ENCODE data around the gene ENOX1. TPM values are rescaled to one million over a fixed set of nuclear protein-coding genes. Genes with fewer than 3 reads are reported as not detected.

Gene ENOX1
- total and polyA plus RNA-seq, 2 of the 8 experiments (the other 6 are each of a cell fraction or from before 2014, with no cell fraction given), result 0.23 to 0.37 TPM

DNA sequence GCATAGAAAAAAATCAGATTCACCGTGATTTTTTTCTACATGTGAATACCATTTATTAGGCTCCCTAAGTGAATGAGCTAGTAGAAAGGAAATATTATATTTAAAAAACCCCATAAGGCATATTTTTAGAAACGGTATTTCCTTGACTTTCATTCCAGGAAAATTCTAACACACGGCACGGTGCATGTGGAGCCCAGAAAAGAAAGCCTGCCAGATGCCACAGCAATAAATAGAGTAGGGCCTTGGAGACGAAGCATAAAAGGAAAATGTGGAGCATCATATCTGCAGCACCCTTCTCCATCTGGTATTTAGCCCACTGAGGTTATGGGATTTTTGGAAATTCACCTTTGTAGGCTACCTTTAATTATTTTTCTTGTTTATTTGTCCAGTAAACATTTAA is 314.4 kb downstream of the ENOX1 start:
- POLR2A ChIA-PET (ENCODE audit: partially characterized antibody), result no interaction called here
- DNase-seq (ENCODE audit: low read depth in 1 of 2, low spot score in 2 of 2) (no peak), FAIRE-seq (no peak)
- H4K8ac ChIP-seq (ENCODE audit: extremely low read depth, insufficient read depth, low read length), result no peak overlapping the region
- no peaks in the 10 kb centered on the region for H4K20me1 ChIP-seq (replicated peaks in 1 of 2; ENCODE audit: control insufficient read depth in 1 of 2, insufficient read depth in 2 of 2, low read length in 2 of 2)
- no peak overlapping the region for H2BK15ac ChIP-seq (ENCODE audit: low read length)
- H3K79me2 ChIP-seq (ENCODE audit: control insufficient read depth in 1 of 2, insufficient read depth in 2 of 2, low read length in 2 of 2), result no peaks in the 10 kb centered on the region
- CTCF ChIA-PET (ENCODE audit: partially characterized antibody), result no interaction called here
- no peak overlapping the region for H3K14ac ChIP-seq (ENCODE audit: insufficient read length)
- H3K79me1 ChIP-seq (ENCODE audit: low read depth, low read length), result no peaks in the 10 kb centered on the region
- no peak overlapping the region for H3K56ac ChIP-seq (replicated peaks; ENCODE audit: insufficient read length, low read depth, low read length)
- no peak overlapping the region for H4K5ac ChIP-seq (ENCODE audit: insufficient read length, low read depth, low read length)
- H2AFZ ChIP-seq (ENCODE audit: low read length), result no peak overlapping the region
- no peak overlapping the region for H3K9ac ChIP-seq (replicated peaks in 1 of 4; ENCODE audit: extremely low read depth in 1 of 4, low read depth in 3 of 4, low read length in 3 of 4)
- no peaks in the 10 kb centered on the region for H3K23me2 ChIP-seq (ENCODE audit: low read depth, low read length)
- no peak overlapping the region for H2BK20ac ChIP-seq (ENCODE audit: low read length)
- no peak overlapping the region for H3K4me3 ChIP-seq (ENCODE audit: extremely low read depth in 1 of 4, insufficient read depth in 2 of 4, low read depth in 3 of 4, low read length in 4 of 4)
- no peak overlapping the region for H2BK120ac ChIP-seq (replicated peaks; ENCODE audit: low read depth, low read length)
- H3K4ac ChIP-seq (replicated peaks; ENCODE audit: insufficient read length, low read depth, low read length), result no peak overlapping the region
- H2BK5ac ChIP-seq (ENCODE audit: low read depth, low read length), result no peak overlapping the region
- no peak overlapping the region for H2AK5ac ChIP-seq (ENCODE audit: low read depth, low read length)
- no peak overlapping the region for H2BK12ac ChIP-seq (ENCODE audit: low read depth, low read length)
- H3K27me3 ChIP-seq (replicated peaks in 1 of 4; ENCODE audit: control insufficient read depth in 3 of 4, extremely low read depth in 1 of 4, insufficient read depth in 3 of 4, low read length in 3 of 4), result no peaks in the 10 kb centered on the region
- H3K36me3 ChIP-seq (ENCODE audit: control insufficient read depth in 2 of 4, insufficient read depth in 4 of 4, low read length in 3 of 4), result no peaks in the 10 kb centered on the region
- no peak overlapping the region for H3K4me2 ChIP-seq (ENCODE audit: insufficient read depth in 1 of 2, low read depth in 2 of 2, low read length in 2 of 2)
- no peak overlapping the region for H4K91ac ChIP-seq (replicated peaks; ENCODE audit: insufficient read length, low read length)
- no peak overlapping the region for H3K18ac ChIP-seq (ENCODE audit: extremely low read depth, low read length)
- no peaks in the 10 kb centered on the region for H3K4me1 ChIP-seq (replicated peaks in 1 of 4; ENCODE audit: control insufficient read depth in 3 of 4, insufficient read depth in 4 of 4, low read length in 3 of 4)
- TF ChIP-seq GABPA (IDR thresholded peaks at IDR 0.05; ENCODE audit: borderline replicate concordance, insufficient read depth, low read length) (no peak), BACH1 (IDR thresholded peaks at IDR 0.05; ENCODE audit: low read length) (no peak), RFX5 (IDR thresholded peaks at IDR 0.05; ENCODE audit: borderline replicate concordance, low read depth, low read length) (no peak), ATF3 (IDR thresholded peaks at IDR 0.05; ENCODE audit: insufficient read depth, low read depth, low read length) (no peak), RAD21 (IDR thresholded peaks at IDR 0.05 in 1 of 2, conservative IDR thresholded peaks at IDR 0.05 in 1 of 2; ENCODE audit: low read depth in 2 of 2, low read length in 2 of 2) (no peak), EP300 (IDR thresholded peaks at IDR 0.05; ENCODE audit: borderline replicate concordance in 1 of 2, low read depth in 2 of 2, low read length in 2 of 2) (no peak), CHD2 (IDR thresholded peaks at IDR 0.05; ENCODE audit: low read length) (no peak), SAP30 (IDR thresholded peaks at IDR 0.05; ENCODE audit: insufficient read depth, insufficient replicate concordance, low read length) (no peak)
- no peak overlapping the region for H3K27ac ChIP-seq (ENCODE audit: low read depth, low read length)
- no peaks in the 10 kb centered on the region for H3K9me3 ChIP-seq (ENCODE audit: insufficient read depth in 2 of 2, low read depth in 1 of 2, low read length in 1 of 2)
- H3K23ac ChIP-seq (ENCODE audit: insufficient read length), result no peak overlapping the region
- 89% methylated on average over 5 of the region's 5 CpGs; no CpG with 5 or more reads in 1 of the 2 experiments for WGBS, 2 experiments (ENCODE audit: extremely low coverage in 1 of 2, insufficient coverage in 1 of 2, insufficient read length in 1 of 2, insufficient replicate concordance in 2 of 2, low coverage in 1 of 2, low lambda C conversion rate in 2 of 2, missing lambda C conversion rate in 1 of 2)

All from H1 (cell line).